SU-DHL-6 (cell line): Measurements from ENCODE around the gene ELFN2.

ENCODE experiments used
- CTCF ChIP-seq: fragments of 200-600 bp; sonication (generic); IDR thresholded peaks from one replicate; pipeline ENCODE4 v1.5.1; 2017; ENCODE audit warnings: antibody characterized with exemption, mild to moderate bottlenecking, low read length, moderate library complexity; ENCODE audit not compliant: insufficient read depth, poor library complexity, severe bottlenecking
- EZH2phosphoT487 ChIP-seq: fragments of 200-600 bp; sonication (generic), shearing (Covaris generic); conservative IDR thresholded peaks from 2 replicates; pipeline ENCODE4 v1.6.1; 2018; ENCODE audit warnings: mild to moderate bottlenecking, antibody characterized with exemption, low read length, moderate library complexity, mixed read lengths

GRCh38 chr22:37431801-37432707 is 4.8 kb upstream of the ELFN2 start:
- TF ChIP-seq CTCF (no peak), EZH2phosphoT487 (no peak)
